Testis (tissue), 2 donors: Measurements from ENCODE around the gene CEP290.

Experiments
- CTCF ChIP-seq, 3 experiments: fragments of 450-650 bp in 2 of 3; fragments of 200-600 bp in 1 of 3; sonication (generic) in 1 of 3; IDR thresholded peaks; one replicate each; pipeline ENCODE4 v1.5.1; 2016 to 2019; ENCODE audit warnings: antibody characterized with exemption in 3 of 3, mild to moderate bottlenecking in 2 of 3, moderate library complexity in 1 of 3
- POLR2A ChIP-seq: fragments of 450-650 bp; IDR thresholded peaks from one replicate; pipeline ENCODE4 v1.6.1; 2017; ENCODE audit warnings: antibody characterized with exemption, mild to moderate bottlenecking, moderate library complexity

DNA sequence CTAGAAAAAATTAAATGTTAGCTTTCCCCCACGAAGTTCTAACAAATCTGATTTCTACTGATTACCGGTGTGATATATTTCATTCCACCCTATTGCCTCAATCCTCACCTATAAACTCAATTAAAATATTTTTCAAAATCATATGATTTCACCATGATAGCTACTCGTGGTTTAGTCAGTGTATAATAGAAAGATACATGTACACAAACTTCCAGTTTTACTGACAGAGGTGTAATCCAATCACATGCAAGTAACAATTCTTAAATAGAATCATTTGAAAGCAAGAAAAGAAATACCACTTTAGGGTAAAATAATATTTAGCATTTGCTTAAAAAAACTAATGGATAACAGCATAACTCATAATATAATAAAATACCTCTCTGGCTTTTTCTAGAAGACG lies 57.7 kb downstream of the CEP290 start:
- TF ChIP-seq CTCF (IDR thresholded peaks at IDR 0.05) (no peak), POLR2A (no peak)
